ENCODE data around the gene ABLIM2. TPM values are rescaled to one million over a fixed set of nuclear protein-coding genes. Genes with fewer than 3 reads are reported as not detected.

The ABLIM2 gene
- total RNA-seq, 1 experiment from 2014 or later: 1.0 TPM

DNA sequence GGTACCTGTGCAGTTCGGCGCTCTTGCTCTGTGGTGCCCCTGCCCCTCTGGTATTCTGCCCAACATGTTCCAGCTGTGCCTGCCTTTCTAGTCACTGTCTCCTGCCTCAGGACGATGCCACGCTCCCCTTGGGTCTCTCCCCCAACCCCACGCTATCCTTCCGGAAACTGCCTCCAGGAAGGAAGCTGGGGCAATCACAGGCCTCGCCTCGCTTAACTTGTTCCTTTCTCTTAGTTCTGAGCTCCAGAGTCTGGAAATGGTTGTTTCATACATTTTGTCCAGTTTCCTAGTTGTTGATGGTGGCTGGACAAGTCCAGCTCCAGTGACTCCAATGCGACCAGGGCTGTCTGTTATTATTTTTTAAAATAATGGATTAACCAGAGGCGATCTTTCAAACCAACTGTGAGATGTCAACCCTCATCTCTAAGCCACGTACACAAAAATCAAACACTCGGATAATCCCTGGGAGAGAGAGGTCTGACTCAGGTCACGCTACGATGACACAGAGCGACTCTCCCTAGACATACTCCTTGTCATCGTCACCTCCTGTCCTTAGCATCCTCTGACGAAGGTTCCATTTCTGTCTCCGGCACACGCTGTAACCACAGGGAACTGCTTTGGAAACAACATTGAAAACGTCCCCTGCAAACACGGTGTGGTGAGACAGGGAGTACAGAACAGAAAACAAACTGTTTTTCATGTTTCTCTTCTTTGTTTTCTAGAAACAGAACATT is 62.5 kb downstream of the ABLIM2 start:
- TF ChIP-seq CTCF (conservative IDR thresholded peaks at IDR 0.05): no peak
- peak overlapping the region in 2 of 3 experiments; percentile 47 to 58; a peak in 3 of 7 replicates for H3K27ac Mint-ChIP-seq
- no peaks in the 10 kb centered on the region for H3K79me1 ChIP-seq (ENCODE audit: insufficient read depth, low read depth, low read length, poor library complexity, severe bottlenecking)
- H3K9me3 ChIP-seq (ENCODE audit: control insufficient read depth, low read depth, low read length): no peaks in the 10 kb centered on the region
- H3K56ac ChIP-seq (ENCODE audit: insufficient read length, low read depth, low read length): no peak overlapping the region
- H4K20me1 ChIP-seq (ENCODE audit: control insufficient read depth, insufficient read depth, insufficient read length): no peaks in the 10 kb centered on the region
- no peaks in the 10 kb centered on the region for H3K23me2 ChIP-seq (ENCODE audit: insufficient read length, low read depth, low read length, poor library complexity, severe bottlenecking)
- no peak overlapping the region for H2BK20ac ChIP-seq (ENCODE audit: low read depth, low read length, poor library complexity, severe bottlenecking)
- no peak overlapping the region for H2BK120ac ChIP-seq (ENCODE audit: low read depth, low read length, poor library complexity, severe bottlenecking)
- WGBS (ENCODE audit: extremely low coverage, insufficient read length, low lambda C conversion rate): no CpG with 5 or more reads among the region's 21 CpGs
- H3K79me2 ChIP-seq (ENCODE audit: insufficient read depth, low read length): no peaks in the 10 kb centered on the region
- H3K36me3 Mint-ChIP-seq (ENCODE audit: insufficient read depth in 1 of 3, low read depth in 3 of 3): peaks cover 18 to 26% (median 24%) of the 10 kb centered on the region in 3 experiments
- no peak overlapping the region for H4K91ac ChIP-seq (ENCODE audit: insufficient read length, low read depth, low read length)
- no peak overlapping the region for H2AK5ac ChIP-seq (ENCODE audit: insufficient read length, low read length)
- H2BK12ac ChIP-seq (ENCODE audit: insufficient read length, low read depth, low read length): no peak overlapping the region
- peaks cover 5% of the 10 kb centered on the region for H3K27me3 Mint-ChIP-seq (ENCODE audit: low read depth)
- H3K4ac ChIP-seq (ENCODE audit: low read depth, low read length): no peak overlapping the region
- DNase-seq: no peak
- H3K9me3 Mint-ChIP-seq: peaks cover 30% of the 10 kb centered on the region in 2 experiments
- H3K4me3 Mint-ChIP-seq: no peak overlapping the region
- H3K9ac ChIP-seq (ENCODE audit: extremely low read depth, insufficient read length, low read length): no peak overlapping the region
- no peak overlapping the region for H3K14ac ChIP-seq (ENCODE audit: insufficient read depth, low read length)
- H2BK15ac ChIP-seq (ENCODE audit: low read depth, low read length): no peak overlapping the region
- no peak overlapping the region for H3K18ac ChIP-seq (ENCODE audit: insufficient read length, low read depth, low read length)
- no peak overlapping the region for H2AFZ ChIP-seq (ENCODE audit: low read length)
- H3K4me2 ChIP-seq (ENCODE audit: insufficient read depth, insufficient read length, low read length): no peak overlapping the region
- no peaks in the 10 kb centered on the region; the same call in 1 of the 2 replicates for H3K27me3 ChIP-seq (ENCODE audit: insufficient read depth, low read length)
- H3K4me1 ChIP-seq (ENCODE audit: insufficient read depth, low read length): no peaks in the 10 kb centered on the region
- H2BK5ac ChIP-seq (ENCODE audit: insufficient read length, low read length): no peak overlapping the region
- H3K4me1 Mint-ChIP-seq: peaks cover 3 to 5% of the 10 kb centered on the region in 2 experiments; a peak in 2 of 4 replicates
- H4K5ac ChIP-seq (ENCODE audit: insufficient read length, low read depth, low read length): no peak overlapping the region
- no peak overlapping the region for H3T11ph ChIP-seq (ENCODE audit: low read length)
- H4K8ac ChIP-seq (replicated peaks; ENCODE audit: insufficient read length, low read depth, low read length): no peak overlapping the region
- H3K27ac ChIP-seq (ENCODE audit: insufficient read length, low read depth, low read length): no peak overlapping the region
- no peak overlapping the region for H3K23ac ChIP-seq (ENCODE audit: insufficient read length, low read depth, low read length)
